Measurements from ENCODE around the gene HASPIN.

Gene HASPIN

GRCh38 chr17:3723556-3724377 is at the start of gene HASPIN:
TSS of gene HASPIN (plus strand) at chr17:3723903. CDS start at chr17:3723936, 33 bp downstream.
- peak; percentile 97 for DNase-seq

- DNase-seq, result no peak
These were observed 47.8 kb upstream of the HASPIN start for GRCh38 chr17:3675886-3676285.

- no peak for DNase-seq
These were observed 45.4 kb upstream of the HASPIN start for GRCh38 chr17:3678095-3678820.

GRCh38 chr17:3678821-3679530 is 44.7 kb upstream of the HASPIN start:
- no peak for DNase-seq

GRCh38 chr17:3679531-3680126 is 44.1 kb upstream of the HASPIN start:
- no peak for DNase-seq

GRCh38 chr17:3681057-3681456 is 42.6 kb upstream of the HASPIN start:
- DNase-seq, result no peak

GRCh38 chr17:3681565-3681964 is 42.1 kb upstream of the HASPIN start:
- no peak for DNase-seq

- no peak for DNase-seq
These were observed 41.7 kb upstream of the HASPIN start for GRCh38 chr17:3682033-3682432.

GRCh38 chr17:3683054-3683511 is 40.6 kb upstream of the HASPIN start:
- DNase-seq, result peak; percentile 82

- DNase-seq, result no peak
These were observed 38.5 kb upstream of the HASPIN start for GRCh38 chr17:3685174-3685573.

- DNase-seq, result no peak
These were observed 35.6 kb upstream of the HASPIN start for GRCh38 chr17:3688027-3688553.

- DNase-seq, result no peak
These were observed 34.8 kb upstream of the HASPIN start for GRCh38 chr17:3688852-3689261.

GRCh38 chr17:3689262-3690093 is 34.2 kb upstream of the HASPIN start:
- no peak for DNase-seq

- no peak for DNase-seq
These were observed 33.5 kb upstream of the HASPIN start for GRCh38 chr17:3690094-3690715.

- no peak for DNase-seq
These were observed 32.1 kb upstream of the HASPIN start for GRCh38 chr17:3691617-3692067.

GRCh38 chr17:3692346-3692745 is 31.4 kb upstream of the HASPIN start:
- no peak for DNase-seq

- no peak for DNase-seq
These were observed 30.6 kb upstream of the HASPIN start for GRCh38 chr17:3693141-3693540.

GRCh38 chr17:3693829-3694231 is 29.9 kb upstream of the HASPIN start:
- DNase-seq, result no peak

GRCh38 chr17:3695129-3695722 is 28.5 kb upstream of the HASPIN start:
- DNase-seq, result no peak

- peak; percentile 74 for DNase-seq
These were observed 27.8 kb upstream of the HASPIN start, which contains the start of gene P2RX5 for GRCh38 chr17:3695723-3696411. TSS of gene P2RX5 (minus strand) at chr17:3696155. CDS start at chr17:3696005, 150 bp downstream.
